ENCODE measurements around the gene RNF224.

RNF224 gene

GRCh38 chr9:137227054-137227852 lies at the start of gene RNF224:
Gene RNF224, plus strand, starts transcription at chr9:137227502. Its CDS starts 834 bp downstream, at chr9:137228336.
- peak; percentile 59 to 70 for DNase-seq (ENCODE audit: low read depth in 2 of 2)

GRCh38 chr9:137178201-137178938 lies 48.9 kb upstream of the RNF224 start:
- no peak for DNase-seq (ENCODE audit: low read depth in 2 of 2)

- no peak for DNase-seq (ENCODE audit: low read depth in 2 of 2)
These were observed 48.2 kb upstream of the RNF224 start for GRCh38 chr9:137178939-137179630.

GRCh38 chr9:137179761-137180160 lies 47.5 kb upstream of the RNF224 start:
- DNase-seq (ENCODE audit: low read depth in 2 of 2), result no peak

- DNase-seq (ENCODE audit: low read depth in 2 of 2), result no peak
These were observed 46.8 kb upstream of the RNF224 start for GRCh38 chr9:137180491-137180890.

GRCh38 chr9:137181680-137182079 lies 45.6 kb upstream of the RNF224 start:
- DNase-seq (ENCODE audit: low read depth in 2 of 2), result no peak

- no peak for DNase-seq (ENCODE audit: low read depth in 2 of 2)
These were observed 44.5 kb upstream of the RNF224 start for GRCh38 chr9:137182836-137183235.

- no peak for DNase-seq (ENCODE audit: low read depth in 2 of 2)
These were observed 43.2 kb upstream of the RNF224 start for GRCh38 chr9:137183980-137184595.

GRCh38 chr9:137184881-137185660 lies 42.2 kb upstream of the RNF224 start:
- no peak for DNase-seq (ENCODE audit: low read depth in 2 of 2)

- DNase-seq (ENCODE audit: low read depth in 2 of 2), result no peak
These were observed 41.4 kb upstream of the RNF224 start for GRCh38 chr9:137185921-137186320.

- no peak for DNase-seq (ENCODE audit: low read depth in 2 of 2)
These were observed 40.9 kb upstream of the RNF224 start for GRCh38 chr9:137186385-137186784.

GRCh38 chr9:137187386-137187785 lies 39.9 kb upstream of the RNF224 start:
- DNase-seq (ENCODE audit: low read depth in 2 of 2), result no peak

GRCh38 chr9:137188086-137188489 lies 39.2 kb upstream of the RNF224 start:
- no peak for DNase-seq (ENCODE audit: low read depth in 2 of 2)

- DNase-seq (ENCODE audit: low read depth in 2 of 2), result peak; percentile 80 to 91
These were observed 38.6 kb upstream of the RNF224 start, which contains the start of the genes ANAPC2 and SSNA1 for GRCh38 chr9:137188490-137189296. Gene ANAPC2, minus strand, starts transcription at chr9:137188560. Its CDS starts 28 bp downstream, at chr9:137188532. Gene SSNA1, plus strand, starts transcription at chr9:137188676. Its CDS starts 51 bp downstream, at chr9:137188727.

GRCh38 chr9:137189297-137190295 lies 37.7 kb upstream of the RNF224 start:
- no peak for DNase-seq (ENCODE audit: low read depth in 2 of 2)

- no peak for DNase-seq (ENCODE audit: low read depth in 2 of 2)
These were observed 36.9 kb upstream of the RNF224 start for GRCh38 chr9:137190315-137190856.

GRCh38 chr9:137191245-137191644 lies 36.1 kb upstream of the RNF224 start:
- DNase-seq (ENCODE audit: low read depth in 2 of 2), result no peak

GRCh38 chr9:137191691-137192447 lies 35.4 kb upstream of the RNF224 start:
- no peak for DNase-seq (ENCODE audit: low read depth in 2 of 2)
